HG02943 (cell line): ENCODE results near the gene SAFB2.

Experiments
- ATAC-seq: cut with Tn5 transposase; IDR thresholded peaks from one replicate; pipeline ENCODE4 v1.9.1; 2021; ENCODE audit warnings: mild to moderate bottlenecking, low read depth, moderate library complexity; ENCODE audit not compliant: unreplicated experiment

The SAFB2 gene

DNA sequence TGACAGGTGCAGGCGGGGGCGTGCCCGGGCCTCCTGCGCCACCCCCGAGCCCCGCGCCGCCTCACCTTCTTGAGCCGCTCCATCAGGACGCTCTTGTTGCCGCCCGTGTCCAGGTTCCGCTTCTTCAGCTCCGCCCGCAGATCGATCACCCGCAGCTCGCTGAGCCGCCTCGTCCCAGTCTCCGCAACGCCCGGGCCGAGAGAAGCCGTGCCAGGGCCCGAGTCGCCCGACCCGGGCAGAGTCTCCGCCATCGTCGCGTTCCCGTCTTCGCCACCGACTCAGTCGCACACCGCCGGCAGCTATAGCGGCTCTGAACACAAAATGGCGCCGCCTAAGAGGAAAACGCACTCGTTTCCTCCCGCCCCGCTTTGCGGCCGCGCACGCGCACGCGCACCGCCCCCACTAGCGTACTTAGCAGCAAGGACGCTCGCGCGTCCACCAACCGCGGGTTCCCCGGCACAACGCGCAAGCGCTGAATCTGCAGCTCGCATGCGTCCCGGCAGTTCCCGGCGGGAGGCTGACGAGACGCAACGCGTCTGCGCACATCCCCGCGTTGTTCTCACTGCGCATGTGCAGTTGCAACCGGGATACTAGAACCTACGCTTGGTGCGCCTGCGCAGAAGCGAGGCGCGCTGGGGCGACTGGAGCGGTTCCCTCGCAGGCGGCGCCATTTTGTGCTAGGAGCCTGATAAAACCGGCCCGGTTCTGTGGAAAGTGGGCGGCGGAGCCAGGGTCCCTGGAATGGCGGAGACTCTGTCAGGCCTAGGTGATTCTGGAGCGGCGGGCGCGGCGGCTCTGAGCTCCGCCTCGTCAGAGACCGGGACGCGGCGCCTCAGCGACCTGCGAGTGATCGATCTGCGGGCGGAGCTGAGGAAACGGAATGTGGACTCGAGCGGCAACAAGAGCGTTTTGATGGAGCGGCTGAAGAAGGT is at the start of gene SAFB2, which contains the start of gene SAFB:
SAFB2 (minus strand) TSS at position 312 of the 932 bp plus-strand sequence; CDS start at position 251, 61 bp downstream.
SAFB (plus strand) TSS at position 619 of the 932 bp plus-strand sequence; CDS start at position 742, 123 bp downstream.
- ATAC-seq, result peak; percentile 83

DNA sequence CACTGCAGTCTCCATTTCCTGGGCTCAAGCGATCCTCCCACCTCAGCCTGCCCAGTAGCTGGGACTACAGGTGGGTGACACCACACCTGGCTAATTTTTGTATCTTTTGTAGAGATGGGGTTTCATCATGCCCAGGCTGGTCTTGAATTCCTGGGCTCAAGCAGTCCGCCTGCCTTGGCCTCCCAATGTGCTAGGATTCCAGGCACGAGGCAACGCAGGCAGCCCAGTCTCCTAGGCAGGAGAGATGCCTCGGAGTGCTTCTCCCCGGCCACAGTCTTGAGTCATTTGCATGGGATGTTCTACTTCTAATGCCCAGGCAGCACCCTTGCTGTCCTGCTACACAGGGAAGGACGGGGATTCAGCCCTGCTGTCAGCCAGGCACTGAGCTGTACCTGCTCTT is 49.0 kb upstream of the SAFB2 start:
- no peak for ATAC-seq

DNA sequence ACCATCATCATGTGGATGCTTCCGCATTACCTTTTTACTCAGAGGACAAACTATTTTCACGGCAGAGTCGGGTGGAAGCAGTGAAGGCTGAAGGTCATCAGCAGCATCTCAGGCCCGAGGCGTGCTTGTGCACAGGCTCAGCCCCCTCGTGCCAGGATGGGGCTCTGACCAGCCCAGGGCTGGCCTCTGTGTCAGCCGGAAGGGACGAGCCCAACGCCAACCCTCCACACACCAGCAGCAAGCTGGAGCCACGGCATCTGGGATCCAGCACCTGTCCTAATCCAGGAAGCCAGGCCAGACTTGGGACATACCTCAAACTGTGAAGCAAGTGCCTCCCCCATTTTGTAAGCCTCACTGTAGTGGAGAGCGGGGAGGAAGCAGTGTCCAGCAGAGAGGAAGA is 46.6 kb upstream of the SAFB2 start:
- ATAC-seq, result no peak

DNA sequence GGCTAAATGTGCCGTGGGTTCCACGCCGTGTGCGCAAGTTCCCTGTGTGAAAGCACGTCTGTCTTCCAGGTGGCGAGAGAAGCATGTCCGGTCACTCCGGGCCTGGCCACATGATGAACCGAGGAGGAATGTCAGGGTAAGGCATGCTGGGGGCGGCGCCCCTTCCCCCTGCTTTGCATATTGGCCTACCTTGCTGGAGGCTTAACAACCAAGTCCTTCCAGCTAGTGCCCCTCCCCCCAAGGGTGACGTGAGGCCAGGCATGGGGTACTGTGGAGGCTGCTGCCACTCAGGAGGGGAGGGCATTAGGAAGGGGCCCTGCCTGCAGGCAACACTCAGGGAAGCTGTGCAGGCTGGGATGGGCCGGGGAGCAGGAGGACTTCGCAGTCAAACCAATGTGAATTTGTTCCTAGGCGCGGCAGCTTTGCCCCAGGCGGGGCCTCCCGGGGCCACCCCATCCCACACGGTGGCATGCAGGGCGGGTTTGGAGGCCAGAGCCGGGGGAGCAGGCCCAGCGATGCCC is 45.2 kb upstream of the SAFB2 start:
- no peak for ATAC-seq

DNA sequence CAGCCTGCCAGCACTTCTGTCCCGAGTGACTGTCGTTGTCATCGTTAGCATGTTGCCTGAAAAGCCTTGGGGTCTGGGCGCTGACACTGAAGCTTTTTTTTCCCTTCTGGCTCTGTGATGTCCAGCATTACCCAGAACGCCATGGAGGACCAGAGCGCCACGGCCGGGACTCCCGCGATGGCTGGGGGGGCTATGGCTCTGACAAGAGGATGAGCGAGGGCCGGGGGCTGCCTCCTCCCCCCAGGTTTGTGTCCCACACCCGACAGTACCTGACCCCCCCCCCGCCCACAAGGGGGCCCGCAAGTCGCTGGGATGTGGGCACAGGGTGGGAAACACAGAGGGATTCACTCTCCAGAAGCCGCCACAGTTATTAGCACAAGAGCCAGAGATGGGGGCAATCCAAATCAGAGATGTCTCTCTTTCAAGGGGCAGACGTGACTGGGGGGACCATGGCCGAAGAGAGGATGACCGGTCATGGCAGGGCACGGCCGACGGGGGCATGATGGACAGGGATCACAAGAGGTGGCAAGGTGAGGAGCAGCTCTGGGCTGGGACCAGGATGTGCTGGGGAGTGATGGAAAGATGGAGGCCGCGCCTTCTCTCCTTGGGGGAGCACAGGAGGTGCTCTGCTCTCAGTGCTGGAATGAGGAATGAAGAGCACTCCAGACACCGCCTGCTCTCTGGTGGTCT is 44.5 kb upstream of the SAFB2 start:
- no peak for ATAC-seq

DNA sequence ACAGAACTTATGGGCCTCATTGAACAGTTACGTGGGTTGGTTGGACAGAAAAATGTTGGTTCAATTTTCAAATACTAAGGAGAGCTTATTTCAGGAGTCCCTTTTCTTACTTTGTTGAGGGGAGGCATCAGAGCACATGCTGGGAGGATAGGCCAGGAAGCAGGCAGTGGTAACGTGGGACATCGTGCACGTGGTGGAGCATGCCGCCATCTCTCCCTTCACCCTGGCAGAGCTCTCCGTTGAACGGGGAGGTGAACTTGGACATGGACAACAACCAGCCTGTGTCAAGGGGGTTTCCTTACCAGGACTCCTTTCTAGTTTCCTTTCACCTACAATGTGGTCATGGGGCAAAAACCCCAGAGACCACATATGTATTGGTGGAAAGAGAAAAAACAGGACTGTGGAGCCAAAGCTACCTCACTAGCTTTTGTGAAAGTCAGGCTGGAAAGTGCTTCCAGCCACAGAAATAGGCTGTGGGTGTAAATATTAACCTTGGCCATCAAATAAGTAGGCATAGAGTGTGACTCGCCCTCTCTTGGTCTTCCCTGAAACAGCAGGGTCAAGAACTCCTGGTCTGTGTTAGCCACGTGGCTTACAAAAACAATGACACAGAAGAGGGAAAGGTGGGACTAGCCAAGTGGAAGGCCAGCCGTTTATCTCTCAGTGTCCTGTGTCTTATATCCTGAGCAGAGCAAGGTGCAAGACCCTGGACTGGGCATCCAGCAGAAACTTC is 43.4 kb upstream of the SAFB2 start:
- no peak for ATAC-seq

DNA sequence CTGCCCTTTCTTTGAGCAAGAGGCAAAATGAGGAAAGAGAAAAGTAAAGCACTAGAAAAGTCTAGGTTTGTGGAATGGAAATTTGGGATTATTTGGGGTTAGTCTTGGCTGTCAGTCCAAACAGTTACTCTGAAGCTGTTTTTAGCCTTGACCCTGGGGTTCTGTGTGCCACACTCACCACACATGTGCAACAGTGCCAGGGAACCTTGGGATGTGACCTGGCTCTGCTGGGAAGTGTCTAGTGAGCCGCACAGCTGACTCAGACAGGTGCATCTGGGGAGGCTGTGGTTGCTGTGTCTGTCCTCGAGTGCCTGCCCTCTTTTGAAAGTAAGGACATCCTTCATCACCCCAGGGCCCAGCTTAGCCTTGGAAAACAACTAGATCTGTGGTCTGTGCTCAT is 41.9 kb upstream of the SAFB2 start:
- no peak for ATAC-seq

DNA sequence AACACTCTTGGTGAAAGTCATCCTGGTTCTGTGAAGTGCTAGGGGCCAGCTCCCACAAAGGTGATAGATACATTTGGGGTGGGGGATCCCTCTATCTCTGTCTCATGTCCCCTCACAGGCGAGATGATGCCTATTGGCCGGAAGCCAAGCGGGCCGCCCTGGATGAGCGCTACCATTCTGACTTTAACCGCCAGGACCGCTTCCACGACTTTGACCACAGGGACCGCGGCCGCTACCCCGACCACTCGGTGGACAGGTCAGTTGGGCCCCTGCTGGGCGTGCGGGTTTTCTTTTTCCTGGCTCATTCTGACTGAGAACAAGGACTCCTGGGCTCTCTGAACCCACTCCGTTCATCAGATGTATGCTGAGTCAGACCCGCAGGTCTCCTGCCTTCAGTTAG is 41.3 kb upstream of the SAFB2 start:
- no peak for ATAC-seq

DNA sequence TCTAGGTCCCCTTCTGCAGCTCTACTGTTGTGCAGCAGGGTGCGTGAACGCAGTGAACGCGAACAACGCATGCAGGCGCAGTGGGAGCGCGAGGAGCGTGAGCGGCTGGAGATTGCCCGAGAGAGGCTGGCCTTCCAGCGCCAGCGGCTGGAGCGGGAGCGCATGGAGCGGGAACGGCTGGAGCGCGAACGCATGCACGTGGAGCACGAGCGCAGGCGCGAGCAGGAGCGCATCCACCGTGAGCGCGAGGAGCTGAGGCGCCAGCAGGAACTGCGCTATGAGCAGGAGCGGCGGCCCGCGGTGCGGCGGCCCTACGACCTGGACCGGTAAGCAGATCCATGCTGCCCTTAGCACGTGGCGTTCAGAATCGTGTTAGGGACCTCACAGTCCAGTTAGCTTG is 38.9 kb upstream of the SAFB2 start:
- ATAC-seq, result no peak

DNA sequence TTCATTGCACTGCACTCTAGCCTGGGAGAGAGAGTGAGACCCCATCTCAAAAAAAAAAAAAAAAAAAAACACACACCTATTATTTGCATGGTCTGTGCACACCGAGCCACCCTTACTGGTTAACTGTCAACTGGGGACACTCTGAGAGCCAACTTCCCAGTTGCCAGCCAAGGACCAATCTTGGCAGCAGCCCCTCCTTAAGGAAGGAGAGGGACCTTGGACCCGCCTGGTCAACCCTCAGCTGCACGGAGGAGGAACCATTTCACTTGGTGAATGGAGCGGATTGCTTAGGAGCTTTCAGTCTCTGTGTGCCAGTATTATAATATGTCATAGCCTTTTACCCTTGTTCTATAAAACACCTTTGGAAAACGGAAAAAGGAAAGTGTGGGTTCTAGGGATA is 32.8 kb upstream of the SAFB2 start:
- ATAC-seq, result no peak

DNA sequence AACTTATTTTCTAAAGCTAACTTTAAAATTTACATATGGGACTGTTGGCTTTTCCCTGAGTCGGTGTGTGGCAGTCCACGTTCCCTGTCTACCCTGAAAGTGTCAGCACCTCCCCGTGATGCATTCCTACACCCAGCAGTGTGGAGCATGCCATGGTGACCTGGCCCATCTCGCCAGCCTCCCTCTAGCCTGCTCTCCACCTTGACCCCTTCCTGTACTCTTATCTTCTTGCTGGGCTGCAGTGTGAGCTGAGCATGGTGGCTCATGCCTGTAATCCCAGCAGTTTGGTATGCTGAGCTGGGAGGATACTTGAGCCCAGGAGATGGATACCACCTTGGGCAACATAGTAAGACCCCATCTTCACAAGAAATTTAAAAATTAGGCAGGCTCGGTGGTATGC is 32.4 kb upstream of the SAFB2 start:
- no peak for ATAC-seq

DNA sequence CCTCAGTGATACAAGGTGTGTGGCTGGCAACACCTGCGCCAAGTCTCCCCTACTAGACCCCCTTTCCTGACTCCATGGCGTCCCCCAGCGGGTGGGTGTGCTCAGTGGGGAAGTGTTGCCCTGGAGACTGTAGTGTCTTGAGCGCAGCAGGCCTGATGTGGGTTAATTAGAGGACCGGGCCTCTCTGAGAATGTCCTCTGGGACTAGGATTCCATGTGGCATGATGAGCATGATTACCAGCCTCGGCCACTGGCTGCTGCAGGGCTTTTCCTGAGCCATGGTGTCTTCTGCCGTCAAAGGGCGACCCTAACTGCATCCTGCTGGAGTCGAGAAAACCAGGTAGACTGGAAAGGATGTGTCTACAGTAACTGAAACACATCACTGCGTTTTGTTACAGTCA is 29.7 kb upstream of the SAFB2 start:
- ATAC-seq, result no peak

DNA sequence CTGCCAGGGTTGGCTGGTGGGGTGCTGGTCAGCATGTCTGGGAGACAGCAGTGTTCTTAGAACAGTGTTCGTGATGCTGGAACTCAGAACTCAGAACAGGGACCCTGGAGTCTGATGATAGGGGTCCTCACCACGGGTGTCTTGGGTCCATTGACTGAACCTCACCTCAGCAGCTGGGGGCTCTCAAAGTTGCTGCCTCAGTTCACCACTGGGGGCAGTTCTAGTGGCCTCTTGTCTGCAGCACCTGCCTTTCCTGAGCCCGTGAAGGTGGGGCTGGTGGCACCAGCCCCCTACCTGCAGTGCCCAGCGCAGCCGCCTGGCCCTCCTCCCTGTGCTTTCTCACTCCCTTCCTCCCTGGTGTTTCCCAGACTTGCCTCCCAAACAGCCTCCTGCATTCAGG is 28.8 kb upstream of the SAFB2 start:
- no peak for ATAC-seq

DNA sequence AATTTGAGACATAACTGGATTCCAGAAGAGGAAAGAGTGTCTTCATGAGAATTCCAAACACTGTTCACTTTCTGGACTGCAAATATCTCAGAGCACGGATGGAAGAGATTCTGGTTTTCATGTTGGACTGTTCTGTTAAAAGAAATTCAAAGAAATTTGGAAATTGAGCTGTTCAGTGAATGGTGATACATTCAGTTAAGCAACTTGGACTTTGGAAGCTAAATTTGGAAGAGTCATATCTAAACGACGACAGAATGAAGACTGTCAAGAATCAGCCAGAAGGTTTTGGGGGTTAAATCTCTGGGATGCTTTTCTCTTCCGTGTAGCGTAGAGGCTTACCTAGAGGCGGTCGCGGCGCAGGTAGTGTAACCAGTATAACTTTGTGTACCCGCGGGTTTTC is 25.9 kb upstream of the SAFB2 start:
- ATAC-seq, result no peak

DNA sequence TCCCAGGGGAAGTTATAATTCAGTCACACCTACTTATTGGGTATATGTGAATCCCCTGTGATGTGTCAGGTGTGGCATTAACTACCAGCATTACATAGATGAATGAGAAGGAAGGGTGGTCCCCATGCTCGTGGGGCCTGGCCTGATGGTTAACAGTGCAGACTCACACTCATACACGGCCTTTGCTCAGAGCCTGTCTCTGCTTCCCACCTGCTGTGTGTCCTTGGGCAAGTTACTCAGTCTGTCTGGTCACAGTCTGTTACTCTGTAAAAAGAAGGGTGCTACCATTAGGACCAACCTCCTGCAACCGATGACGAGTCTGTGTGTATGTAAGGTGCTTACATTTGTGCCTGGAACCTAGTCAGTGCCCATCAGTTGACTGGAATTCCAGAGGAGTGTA is 24.1 kb upstream of the SAFB2 start:
- no peak for ATAC-seq

DNA sequence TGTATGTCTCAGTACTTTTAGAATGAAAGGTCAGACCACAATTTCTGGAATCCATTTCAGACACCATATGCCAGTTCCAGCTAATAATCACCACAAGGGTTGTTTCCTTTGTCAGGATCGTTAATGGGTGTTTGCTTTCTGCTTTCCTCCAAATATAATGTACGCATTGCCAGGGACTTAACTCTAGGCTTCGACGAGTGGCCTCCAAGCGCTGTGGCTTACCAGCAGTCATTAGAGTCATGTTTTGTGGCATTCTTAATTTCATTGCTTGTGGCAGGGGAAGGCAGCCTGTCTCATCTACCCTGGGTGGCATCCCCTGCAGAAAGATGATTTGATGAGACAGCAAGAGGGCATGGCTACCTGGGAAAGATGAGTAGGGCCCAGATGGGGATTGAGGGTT is 22.8 kb upstream of the SAFB2 start:
- ATAC-seq, result no peak

DNA sequence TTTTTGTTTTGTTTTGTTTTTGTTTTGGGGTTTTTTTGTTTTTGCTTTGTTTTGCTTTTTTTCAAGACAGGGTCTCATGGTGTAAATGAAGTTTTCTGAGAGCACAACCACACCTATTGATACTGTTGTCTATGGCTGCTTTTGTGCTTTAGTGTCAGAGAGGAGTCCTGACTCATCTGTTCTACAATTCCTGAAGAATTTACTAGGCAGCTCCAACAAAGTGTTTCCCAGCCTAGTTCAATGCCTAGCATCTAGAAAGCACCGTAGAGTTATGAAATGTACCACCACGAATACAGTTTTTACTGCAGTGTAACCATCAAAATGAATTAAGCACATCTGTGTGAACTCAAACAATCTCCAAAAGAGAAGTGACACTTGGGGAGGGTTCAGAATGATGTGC is 21.5 kb upstream of the SAFB2 start:
- ATAC-seq, result no peak

DNA sequence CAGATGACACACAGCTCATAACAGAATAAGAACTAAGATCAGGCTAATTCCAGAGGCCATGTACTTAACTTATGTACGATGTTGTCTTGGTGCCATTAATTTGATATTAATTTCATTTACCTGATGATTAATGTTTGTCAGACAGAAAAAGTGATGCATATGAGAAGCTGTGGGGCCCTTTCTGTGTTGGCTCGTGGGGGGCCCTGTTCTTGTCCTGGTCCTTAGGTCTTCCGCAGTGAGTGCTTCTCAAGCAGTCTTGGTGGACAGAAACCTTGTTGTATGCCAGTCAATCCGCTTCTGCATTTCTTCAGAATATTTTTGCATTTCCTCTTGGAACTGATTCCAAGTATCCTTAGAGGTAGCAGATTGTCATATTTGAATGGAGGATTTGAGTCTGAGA is 20.5 kb upstream of the SAFB2 start:
- no peak for ATAC-seq

DNA sequence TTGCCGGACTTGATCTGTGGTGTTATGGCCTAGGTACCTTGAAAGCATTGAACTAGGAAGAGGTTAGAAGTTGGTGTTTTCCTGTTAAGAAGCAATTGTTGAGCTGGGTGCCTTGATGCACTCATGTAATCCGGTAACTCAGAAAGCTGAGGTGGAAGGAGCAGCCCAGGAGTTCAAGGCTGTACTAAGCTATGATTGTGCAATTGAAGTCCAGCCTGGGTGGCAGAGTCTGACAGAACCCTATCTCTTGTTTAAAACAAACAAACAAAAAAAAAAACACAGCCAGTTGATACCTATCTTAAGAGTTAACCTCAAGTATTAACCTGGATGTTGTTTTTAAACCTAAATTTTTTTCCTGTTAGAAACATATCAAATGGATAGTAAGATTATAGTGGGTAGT is 19.6 kb upstream of the SAFB2 start:
- ATAC-seq, result no peak

DNA sequence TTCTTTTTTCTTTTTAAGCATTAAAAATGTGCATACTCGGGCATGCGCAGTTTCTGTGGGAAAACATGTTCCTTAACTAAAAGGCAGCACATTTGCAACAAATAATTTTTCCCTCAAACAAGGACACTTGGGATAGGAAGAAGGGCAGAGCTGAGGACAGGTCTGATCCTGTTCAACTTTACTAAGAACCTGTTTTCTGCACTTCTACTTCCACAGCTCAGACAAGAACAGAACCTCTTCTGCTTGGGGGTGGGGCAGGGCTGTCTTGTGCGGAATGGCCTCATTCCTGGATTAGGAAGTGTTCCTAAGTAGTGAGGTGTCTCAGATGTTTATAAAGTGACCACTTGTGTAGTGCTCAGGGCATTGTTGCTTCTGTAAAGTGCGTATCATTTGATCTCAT is 18.6 kb upstream of the SAFB2 start:
- no peak for ATAC-seq

DNA sequence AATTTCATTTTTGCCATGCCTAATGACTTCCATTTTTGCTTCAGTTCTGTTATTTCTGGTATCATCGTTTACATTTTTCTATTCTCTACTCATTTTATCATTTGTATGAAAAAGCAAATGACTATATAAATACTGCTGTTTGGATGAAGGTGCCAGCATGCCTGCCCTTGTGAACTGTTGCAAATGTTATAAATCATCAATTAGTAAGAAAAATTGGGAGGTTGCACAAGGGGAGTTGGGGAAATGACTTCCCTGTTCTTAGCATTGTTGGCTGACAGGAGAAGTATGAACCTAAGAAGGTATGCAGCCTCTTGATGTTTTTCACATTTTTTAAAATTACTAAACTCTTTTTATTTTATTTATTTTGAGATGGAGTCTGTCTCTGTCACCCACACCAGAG is 15.4 kb upstream of the SAFB2 start:
- ATAC-seq, result no peak
